ENCODE measurements around the gene MAB21L3.
A peak's percentile ranks its signal among the peaks of the same experiment; 100 is the strongest.

MAB21L3 gene

GRCh38 chr1:116107371-116107770 is 3.8 kb upstream of the MAB21L3 start:
- ChIA-PET CTCF (no interaction called here), POLR2A (no interaction called here)
- TF ChIP-seq FOXM1 (IDR thresholded peaks at IDR 0.05; ENCODE audit: borderline replicate concordance) (no peak), L3MBTL2 (conservative IDR thresholded peaks at IDR 0.05) (no peak), TARDBP (IDR thresholded peaks at IDR 0.05) (no peak), ELF4 (IDR thresholded peaks at IDR 0.05) (no peak), HDGF (IDR thresholded peaks at IDR 0.05; ENCODE audit: borderline replicate concordance) (no peak), ZNF384 (IDR thresholded peaks at IDR 0.05) (no peak), FOXA1 (IDR thresholded peaks at IDR 0.05) (no peak), BHLHE40 (IDR thresholded peaks at IDR 0.05; ENCODE audit: borderline replicate concordance) (no peak), ARNT (IDR thresholded peaks at IDR 0.05) (no peak)
- no peak for DNase-seq (ENCODE audit: extremely low spot score)

GRCh38 chr1:116111524-116112021 is 374 bp downstream of the MAB21L3 start:
- CTCF ChIA-PET: interaction anchor here (0.6 to 1.2 kb wide), 2 partner anchors 28 to 386 kb away, joined by 5 to 8 read pairs; no protein-coding TSS in a partner anchor
- no peak for TF ChIP-seq CTBP1 (IDR thresholded peaks at IDR 0.05; ENCODE audit: borderline replicate concordance)
- peak; percentile 55 for TF ChIP-seq ZNF384 (IDR thresholded peaks at IDR 0.05)
- TF ChIP-seq NFRKB (IDR thresholded peaks at IDR 0.05): no peak
- no peak for TF ChIP-seq SUZ12 (IDR thresholded peaks at IDR 0.05)
- TF ChIP-seq TARDBP (IDR thresholded peaks at IDR 0.05): no peak
- no peak for TF ChIP-seq SP1 (IDR thresholded peaks at IDR 0.05)
- no peak for DNase-seq (ENCODE audit: extremely low spot score)
- POLR2A ChIA-PET: interaction anchor here (1.2 kb wide), 1 partner anchor 12 kb away, joined by 3 read pairs; no protein-coding TSS in a partner anchor

GRCh38 chr1:116112388-116113140 is 1.4 kb downstream of the MAB21L3 start:
- ChIA-PET POLR2A (interaction anchor here (1.2 kb wide), 1 partner anchor 11 kb away, joined by 3 read pairs; no protein-coding TSS in a partner anchor), CTCF (no interaction called here)
- no peak for TF ChIP-seq ZNF384 (IDR thresholded peaks at IDR 0.05)
- no peak for TF ChIP-seq CTBP1 (IDR thresholded peaks at IDR 0.05; ENCODE audit: borderline replicate concordance)
- no peak for TF ChIP-seq L3MBTL2 (conservative IDR thresholded peaks at IDR 0.05)
- no peak for TF ChIP-seq FOXK2 (IDR thresholded peaks at IDR 0.05)
- no peak for TF ChIP-seq ARNT (IDR thresholded peaks at IDR 0.05)
- TF ChIP-seq NFRKB (IDR thresholded peaks at IDR 0.05): no peak
- TF ChIP-seq SUZ12 (IDR thresholded peaks at IDR 0.05): no peak
- TF ChIP-seq PKNOX1 (IDR thresholded peaks at IDR 0.05): no peak
- DNase-seq (ENCODE audit: extremely low spot score): no peak

GRCh38 chr1:116113615-116114014 is 2.4 kb downstream of the MAB21L3 start:
- ChIA-PET POLR2A (no interaction called here), CTCF (no interaction called here)
- DNase-seq (ENCODE audit: extremely low spot score): no peak
- TF ChIP-seq SP1 (IDR thresholded peaks at IDR 0.05) (no peak), FOXA1 (IDR thresholded peaks at IDR 0.05) (no peak), SUZ12 (IDR thresholded peaks at IDR 0.05) (no peak), ELF4 (IDR thresholded peaks at IDR 0.05) (no peak), LEF1 (IDR thresholded peaks at IDR 0.05; ENCODE audit: borderline replicate concordance) (no peak), CTBP1 (IDR thresholded peaks at IDR 0.05; ENCODE audit: borderline replicate concordance) (no peak), FOXK2 (IDR thresholded peaks at IDR 0.05) (no peak), BHLHE40 (IDR thresholded peaks at IDR 0.05; ENCODE audit: borderline replicate concordance) (no peak), FOXM1 (IDR thresholded peaks at IDR 0.05; ENCODE audit: borderline replicate concordance) (no peak), NFRKB (IDR thresholded peaks at IDR 0.05) (no peak), TARDBP (IDR thresholded peaks at IDR 0.05) (no peak)

GRCh38 chr1:116115476-116116439 is 4.6 kb downstream of the MAB21L3 start:
- no peak for TF ChIP-seq L3MBTL2 (conservative IDR thresholded peaks at IDR 0.05)
- TF ChIP-seq ARNT (IDR thresholded peaks at IDR 0.05): no peak
- no peak for TF ChIP-seq FOXA1 (IDR thresholded peaks at IDR 0.05)
- no peak for TF ChIP-seq SUZ12 (IDR thresholded peaks at IDR 0.05)
- no peak for TF ChIP-seq TARDBP (IDR thresholded peaks at IDR 0.05)
- no peak for TF ChIP-seq FOXM1 (IDR thresholded peaks at IDR 0.05; ENCODE audit: borderline replicate concordance)
- TF ChIP-seq LEF1 (IDR thresholded peaks at IDR 0.05; ENCODE audit: borderline replicate concordance): no peak
- no peak for TF ChIP-seq BHLHE40 (IDR thresholded peaks at IDR 0.05; ENCODE audit: borderline replicate concordance)
- no peak for TF ChIP-seq SP1 (IDR thresholded peaks at IDR 0.05)
- no peak for TF ChIP-seq ZNF384 (IDR thresholded peaks at IDR 0.05)
- no peak for TF ChIP-seq PKNOX1 (IDR thresholded peaks at IDR 0.05)
- TF ChIP-seq NFRKB (IDR thresholded peaks at IDR 0.05): no peak
- no peak for DNase-seq (ENCODE audit: extremely low spot score)
- POLR2A ChIA-PET: no interaction called here
- CTCF ChIA-PET: no interaction called here

- no peak for DNase-seq (ENCODE audit: extremely low spot score)
- TF ChIP-seq BHLHE40 (IDR thresholded peaks at IDR 0.05; ENCODE audit: borderline replicate concordance): no peak
- TF ChIP-seq ZNF384 (IDR thresholded peaks at IDR 0.05): no peak
- no peak for TF ChIP-seq ELF4 (IDR thresholded peaks at IDR 0.05)
- TF ChIP-seq PKNOX1 (IDR thresholded peaks at IDR 0.05): no peak
- TF ChIP-seq HDGF (IDR thresholded peaks at IDR 0.05; ENCODE audit: borderline replicate concordance): no peak
- TF ChIP-seq LEF1 (IDR thresholded peaks at IDR 0.05; ENCODE audit: borderline replicate concordance): no peak
- no peak for TF ChIP-seq FOXK2 (IDR thresholded peaks at IDR 0.05)
- TF ChIP-seq NFRKB (IDR thresholded peaks at IDR 0.05): no peak
- TF ChIP-seq TARDBP (IDR thresholded peaks at IDR 0.05): no peak
- no peak for TF ChIP-seq FOXM1 (IDR thresholded peaks at IDR 0.05; ENCODE audit: borderline replicate concordance)
- no peak for TF ChIP-seq ARNT (IDR thresholded peaks at IDR 0.05)
- TF ChIP-seq CTBP1 (IDR thresholded peaks at IDR 0.05; ENCODE audit: borderline replicate concordance): no peak
- no peak for TF ChIP-seq FOXA1 (IDR thresholded peaks at IDR 0.05)
- TF ChIP-seq SP1 (IDR thresholded peaks at IDR 0.05): no peak
- TF ChIP-seq SUZ12 (IDR thresholded peaks at IDR 0.05): no peak
- no peak for TF ChIP-seq L3MBTL2 (conservative IDR thresholded peaks at IDR 0.05)
- CTCF ChIA-PET: no interaction called here
- POLR2A ChIA-PET: no interaction called here
Observed at GRCh38 chr1:116118471-116118870, 7.3 kb downstream of the MAB21L3 start.
